Stimulated activated CD4-positive, alpha-beta T cell treated with anti-CD3 and anti-CD28 coated beads, Interleukin-15, amount 100 ng/mL, for 1 hour (primary cell): ENCODE measurements around the gene RABGGTA.
A peak's percentile ranks its signal among the peaks of the same experiment; 100 is the strongest.

ENCODE experiments used
- DNase-seq, 2 donors: peaks; one replicate each; pipeline ENCODE4 v3.0.0-alpha.2; 2020; ENCODE audit warnings: low read depth in 1 of 2, low spot score in 1 of 2

The RABGGTA gene, protein sequence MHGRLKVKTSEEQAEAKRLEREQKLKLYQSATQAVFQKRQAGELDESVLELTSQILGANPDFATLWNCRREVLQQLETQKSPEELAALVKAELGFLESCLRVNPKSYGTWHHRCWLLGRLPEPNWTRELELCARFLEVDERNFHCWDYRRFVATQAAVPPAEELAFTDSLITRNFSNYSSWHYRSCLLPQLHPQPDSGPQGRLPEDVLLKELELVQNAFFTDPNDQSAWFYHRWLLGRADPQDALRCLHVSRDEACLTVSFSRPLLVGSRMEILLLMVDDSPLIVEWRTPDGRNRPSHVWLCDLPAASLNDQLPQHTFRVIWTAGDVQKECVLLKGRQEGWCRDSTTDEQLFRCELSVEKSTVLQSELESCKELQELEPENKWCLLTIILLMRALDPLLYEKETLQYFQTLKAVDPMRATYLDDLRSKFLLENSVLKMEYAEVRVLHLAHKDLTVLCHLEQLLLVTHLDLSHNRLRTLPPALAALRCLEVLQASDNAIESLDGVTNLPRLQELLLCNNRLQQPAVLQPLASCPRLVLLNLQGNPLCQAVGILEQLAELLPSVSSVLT

DNA sequence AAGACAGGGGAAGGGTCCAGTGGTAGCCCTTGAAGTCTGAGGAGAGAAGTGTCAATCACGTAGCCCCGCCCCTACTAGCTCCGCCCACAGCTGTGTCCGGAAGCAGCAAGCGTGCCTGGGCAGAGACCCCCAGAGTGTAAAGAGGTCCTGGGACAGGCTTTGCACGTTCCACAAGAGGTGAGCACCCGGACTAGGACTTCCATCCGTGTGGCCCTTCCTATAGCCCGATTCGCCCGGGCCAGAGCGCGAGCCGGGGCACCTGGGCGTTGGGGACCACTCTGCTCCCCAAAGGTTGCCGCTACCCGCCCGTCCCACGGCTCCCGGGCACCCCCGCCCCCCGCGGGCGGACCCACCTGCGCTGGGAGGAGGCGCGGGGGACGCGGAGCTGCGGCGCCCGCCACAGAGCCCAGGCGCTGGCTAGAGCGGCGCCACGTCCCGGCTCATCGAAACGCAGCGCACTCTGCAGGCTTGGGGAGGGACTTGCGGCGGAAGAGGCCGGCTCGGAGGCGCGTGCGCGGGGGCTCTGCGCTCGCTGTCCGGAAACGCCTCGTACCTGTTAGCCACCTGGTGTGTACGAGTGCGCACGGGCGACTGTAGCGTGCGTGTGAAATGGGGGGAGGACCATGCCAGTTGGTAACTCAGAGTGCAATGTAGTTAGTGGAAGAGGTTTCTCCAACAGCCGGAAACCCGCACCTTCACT lies at the start of gene RABGGTA:
RABGGTA (minus strand) TSS at position 464 of the 700 bp plus-strand sequence. CDS start 482 bp downstream, outside the sequence.
- DNase-seq: peak; percentile 82 to 83

GRCh38 chr14:24317141-24317928 lies 45.9 kb upstream of the RABGGTA start:
- no peak for DNase-seq

DNA sequence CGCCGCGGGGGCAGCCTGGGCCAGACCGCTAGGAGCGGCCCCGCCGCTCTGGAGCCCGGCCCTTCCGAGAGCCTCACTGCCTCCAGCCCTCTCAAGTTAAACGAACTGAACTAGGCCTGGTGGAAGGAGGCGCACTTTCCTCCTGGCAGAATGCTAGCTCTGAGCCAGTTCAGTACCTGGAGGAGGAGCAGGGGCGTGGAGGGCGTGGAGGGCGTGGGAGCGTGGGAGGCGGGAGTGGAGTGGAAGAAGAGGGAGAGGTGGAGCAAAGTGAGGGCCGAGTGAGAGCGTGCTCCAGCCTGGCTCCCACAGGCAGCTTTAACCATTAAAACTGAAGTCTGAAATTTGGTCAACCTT lies 45.2 kb upstream of the RABGGTA start:
- DNase-seq: no peak

DNA sequence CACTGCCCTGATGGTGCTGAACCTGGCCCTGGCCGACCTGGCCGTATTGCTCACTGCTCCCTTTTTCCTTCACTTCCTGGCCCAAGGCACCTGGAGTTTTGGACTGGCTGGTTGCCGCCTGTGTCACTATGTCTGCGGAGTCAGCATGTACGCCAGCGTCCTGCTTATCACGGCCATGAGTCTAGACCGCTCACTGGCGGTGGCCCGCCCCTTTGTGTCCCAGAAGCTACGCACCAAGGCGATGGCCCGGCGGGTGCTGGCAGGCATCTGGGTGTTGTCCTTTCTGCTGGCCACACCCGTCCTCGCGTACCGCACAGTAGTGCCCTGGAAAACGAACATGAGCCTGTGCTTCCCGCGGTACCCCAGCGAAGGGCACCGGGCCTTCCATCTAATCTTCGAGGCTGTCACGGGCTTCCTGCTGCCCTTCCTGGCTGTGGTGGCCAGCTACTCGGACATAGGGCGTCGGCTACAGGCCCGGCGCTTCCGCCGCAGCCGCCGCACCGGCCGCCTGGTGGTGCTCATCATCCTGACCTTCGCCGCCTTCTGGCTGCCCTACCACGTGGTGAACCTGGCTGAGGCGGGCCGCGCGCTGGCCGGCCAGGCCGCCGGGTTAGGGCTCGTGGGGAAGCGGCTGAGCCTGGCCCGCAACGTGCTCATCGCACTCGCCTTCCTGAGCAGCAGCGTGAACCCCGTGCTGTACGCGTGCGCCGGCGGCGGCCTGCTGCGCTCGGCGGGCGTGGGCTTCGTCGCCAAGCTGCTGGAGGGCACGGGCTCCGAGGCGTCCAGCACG lies 44.6 kb upstream of the RABGGTA start:
- DNase-seq: no peak

DNA sequence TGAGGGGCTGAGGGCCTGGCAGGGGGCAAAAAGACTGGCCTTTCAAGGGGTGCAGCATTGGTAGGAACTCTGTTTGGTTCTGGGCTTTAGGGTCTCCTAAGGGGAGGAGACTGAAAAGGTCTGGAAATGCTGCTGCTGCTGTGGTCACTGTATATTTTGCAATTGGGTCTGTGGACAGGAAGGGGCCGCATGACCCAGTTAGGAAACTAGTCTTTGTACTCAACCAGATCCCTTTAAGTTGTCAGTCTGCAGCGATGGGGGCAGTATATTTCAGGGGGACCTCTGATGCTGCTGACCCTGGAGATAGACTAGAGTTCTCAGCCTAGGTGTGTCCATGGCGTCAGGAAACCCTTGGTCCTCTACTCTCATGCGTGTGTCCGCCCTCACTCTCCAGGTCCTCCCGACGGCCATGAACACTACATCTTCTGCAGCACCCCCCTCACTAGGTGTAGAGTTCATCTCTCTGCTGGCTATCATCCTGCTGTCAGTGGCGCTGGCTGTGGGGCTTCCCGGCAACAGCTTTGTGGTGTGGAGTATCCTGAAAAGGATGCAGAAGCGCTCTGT lies 43.9 kb upstream of the RABGGTA start:
- DNase-seq: no peak

GRCh38 chr14:24314377-24315193 lies 43.2 kb upstream of the RABGGTA start:
- DNase-seq: no peak

GRCh38 chr14:24313913-24314312 lies 42.5 kb upstream of the RABGGTA start:
- no peak for DNase-seq

GRCh38 chr14:24312736-24313507 lies 41.5 kb upstream of the RABGGTA start:
- DNase-seq: no peak

- DNase-seq: no peak
Observed at GRCh38 chr14:24311837-24312615, 40.6 kb upstream of the RABGGTA start.

GRCh38 chr14:24310646-24311604 lies 39.5 kb upstream of the RABGGTA start, which contains the start of gene LTB4R:
LTB4R (plus strand) TSS chr14:24311502; CDS start chr14:24315652, 4,150 bp downstream.
- peak; percentile 46 to 49 for DNase-seq

DNA sequence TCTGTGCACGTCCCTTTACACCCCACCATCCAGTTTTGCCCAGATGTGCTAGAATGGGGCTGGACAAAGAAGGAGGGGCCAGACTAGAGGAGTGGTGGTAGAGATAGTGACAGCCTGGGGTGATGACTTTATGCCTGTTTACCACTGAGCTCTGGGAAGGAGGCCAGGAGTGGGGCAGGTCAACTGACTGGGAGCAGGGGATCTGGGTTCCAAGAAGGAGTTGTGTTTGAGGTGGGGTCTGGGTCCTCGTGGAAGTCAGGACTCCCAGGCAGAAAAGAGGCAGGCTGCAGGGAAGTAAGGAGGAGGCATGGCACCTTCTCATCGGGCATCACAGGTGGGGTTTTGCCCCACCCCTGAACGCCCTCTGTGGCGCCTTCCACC lies 38.9 kb upstream of the RABGGTA start:
- DNase-seq: no peak

- DNase-seq: no peak
Observed at GRCh38 chr14:24309538-24310264, 38.3 kb upstream of the RABGGTA start, which contains the start of gene LTB4R2. LTB4R2 (plus strand) TSS chr14:24310140; CDS start chr14:24310665, 525 bp downstream.

DNA sequence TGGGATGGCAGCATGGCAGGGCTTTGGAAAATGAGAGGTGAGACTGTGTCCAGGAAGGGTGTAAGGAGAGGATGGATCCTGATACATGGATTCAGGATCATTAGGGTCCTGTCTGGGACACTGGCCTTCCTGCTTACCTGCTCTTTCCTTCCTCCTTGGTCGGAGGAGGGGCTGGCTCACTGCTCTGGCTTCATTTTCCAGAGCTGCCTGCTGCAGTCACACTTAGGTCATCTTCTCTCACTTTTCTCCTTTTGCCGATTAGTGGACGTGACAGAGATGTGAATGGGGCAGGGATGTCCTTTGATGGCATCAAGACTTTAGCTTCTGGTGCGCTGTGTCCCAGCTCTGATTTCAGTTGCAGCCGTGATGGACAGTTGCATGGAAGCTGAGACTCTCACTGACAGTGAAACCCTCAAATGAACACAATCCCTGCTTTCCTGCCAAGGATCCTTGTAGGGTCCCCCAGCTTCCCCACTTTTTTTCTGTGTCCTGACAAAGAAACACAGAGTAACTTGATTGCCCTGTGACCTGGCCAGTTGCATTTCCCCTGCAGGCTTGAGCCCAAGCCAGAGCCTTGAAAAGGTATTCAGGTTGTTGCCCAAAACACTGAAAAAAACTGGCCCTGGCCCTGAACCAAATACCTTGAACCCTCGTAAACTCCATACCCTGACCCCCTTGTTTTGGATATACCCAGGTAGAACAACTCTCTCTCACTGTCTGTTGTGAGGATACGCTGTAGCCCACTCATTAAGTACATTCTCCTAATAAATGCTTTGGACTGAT lies 37.1 kb upstream of the RABGGTA start:
- no peak for DNase-seq

- no peak for DNase-seq
Observed at GRCh38 chr14:24307575-24308341, 36.4 kb upstream of the RABGGTA start, which contains the start of gene CIDEB. CIDEB (minus strand) TSS chr14:24307977; CDS start chr14:24307858, 119 bp downstream.
